Fibroblast of upper back skin (primary cell): Measurements from ENCODE around the gene GET4.
A peak's percentile ranks its signal among the peaks of the same experiment; 100 is the strongest.
"Not testable (repeated sequence)": the region's sequence is repeated elsewhere in the genome, so short reads cannot be mapped to it uniquely, and the experiment has no call there.

Experiments
- DNase-seq: peaks from one replicate; pipeline ENCODE4 v3.0.0-alpha.2; 2013

GET4 gene

GRCh38 chr7:916291-916941 lies 40.1 kb downstream of the GET4 start:
- no peak for DNase-seq

- no peak for DNase-seq
Measured at GRCh38 chr7:917255-918117, 41.1 kb downstream of the GET4 start.

GRCh38 chr7:918118-918425 lies 41.7 kb downstream of the GET4 start:
- no peak for DNase-seq

GRCh38 chr7:918441-919113 lies 42.2 kb downstream of the GET4 start:
- DNase-seq: no peak

GRCh38 chr7:919114-919442 lies 42.7 kb downstream of the GET4 start:
- no peak for DNase-seq

- DNase-seq: no peak
Measured at GRCh38 chr7:919924-920341, 43.6 kb downstream of the GET4 start.

- no peak for DNase-seq
Measured at GRCh38 chr7:920351-921070, 44.2 kb downstream of the GET4 start.

- no peak for DNase-seq
Measured at GRCh38 chr7:921071-921461, 44.7 kb downstream of the GET4 start.

- DNase-seq: no peak
Measured at GRCh38 chr7:921581-922333, 45.4 kb downstream of the GET4 start.

- DNase-seq: no peak
Measured at GRCh38 chr7:922334-923107, 46.2 kb downstream of the GET4 start.

- DNase-seq: peak; percentile 32
Measured at GRCh38 chr7:923108-924041, 47.0 kb downstream of the GET4 start.

- DNase-seq: not testable (repeated sequence)
Measured at GRCh38 chr7:924042-924441, 47.7 kb downstream of the GET4 start.

- DNase-seq: no peak
Measured at GRCh38 chr7:924541-925231, 48.3 kb downstream of the GET4 start.

- DNase-seq: no peak
Measured at GRCh38 chr7:925601-926000, 49.2 kb downstream of the GET4 start.

GRCh38 chr7:926061-927030 lies 50.0 kb downstream of the GET4 start:
- no peak for DNase-seq

- DNase-seq: no peak
Measured at GRCh38 chr7:927031-927671, 50.8 kb downstream of the GET4 start.

GRCh38 chr7:929311-929711 lies 53.0 kb downstream of the GET4 start:
- no peak for DNase-seq
